ENCODE measurements around the gene CPPED1.

CPPED1 gene

GRCh38 chr16:12719972-12720371, 83.7 kb downstream of the CPPED1 start:
- DNase-seq (ENCODE audit: low spot score), result no peak
- POLR2A ChIA-PET (ENCODE audit: low non-redundant PET), result no interaction called here
- CTCF ChIA-PET, result no interaction called here
- no peak overlapping the region for H3K27ac ChIP-seq
- no peak for TF ChIP-seq CTCF (conservative IDR thresholded peaks at IDR 0.05; ENCODE audit: low read depth)

GRCh38 chr16:12716658-12717057, 87.0 kb downstream of the CPPED1 start:
- no peak for DNase-seq (ENCODE audit: low spot score)
- no peak overlapping the region for H3K27ac ChIP-seq
- ChIA-PET CTCF (interaction anchor here (0.7 kb wide), 1 partner anchor 323 kb away, joined by 3 read pairs; no protein-coding TSS in a partner anchor), POLR2A (ENCODE audit: low non-redundant PET) (no interaction called here)
- TF ChIP-seq CTCF (conservative IDR thresholded peaks at IDR 0.05; ENCODE audit: low read depth), result no peak

- no peak for TF ChIP-seq CTCF (conservative IDR thresholded peaks at IDR 0.05; ENCODE audit: low read depth)
- ChIA-PET CTCF (no interaction called here), POLR2A (ENCODE audit: low non-redundant PET) (no interaction called here)
- H3K27ac ChIP-seq, result no peak overlapping the region
- no peak for DNase-seq (ENCODE audit: low spot score)
These were observed 93.9 kb downstream of the CPPED1 start for GRCh38 chr16:12709807-12710206.

- H3K27ac ChIP-seq, result no peak overlapping the region
- TF ChIP-seq CTCF (conservative IDR thresholded peaks at IDR 0.05; ENCODE audit: low read depth), result no peak
- ChIA-PET CTCF (no interaction called here), POLR2A (ENCODE audit: low non-redundant PET) (no interaction called here)
- no peak for DNase-seq (ENCODE audit: low spot score)
These were observed 95.4 kb downstream of the CPPED1 start for GRCh38 chr16:12708266-12708665.

- no peak overlapping the region for H3K27ac ChIP-seq
- ChIA-PET POLR2A (ENCODE audit: low non-redundant PET) (no interaction called here), CTCF (no interaction called here)
- DNase-seq (ENCODE audit: low spot score), result no peak
- TF ChIP-seq CTCF (conservative IDR thresholded peaks at IDR 0.05; ENCODE audit: low read depth), result no peak
These were observed 97.1 kb downstream of the CPPED1 start for GRCh38 chr16:12706628-12707027.

- ChIA-PET POLR2A (ENCODE audit: low non-redundant PET) (no interaction called here), CTCF (no interaction called here)
- H3K27ac ChIP-seq, result no peak overlapping the region
- no peak for DNase-seq (ENCODE audit: low spot score)
- TF ChIP-seq CTCF (conservative IDR thresholded peaks at IDR 0.05; ENCODE audit: low read depth), result no peak
These were observed 99.1 kb downstream of the CPPED1 start for GRCh38 chr16:12704492-12705111.

- ChIA-PET POLR2A (ENCODE audit: low non-redundant PET) (no interaction called here), CTCF (no interaction called here)
- TF ChIP-seq CTCF (conservative IDR thresholded peaks at IDR 0.05; ENCODE audit: low read depth), result no peak
- DNase-seq (ENCODE audit: low spot score), result no peak
- no peak overlapping the region for H3K27ac ChIP-seq
These were observed 99.8 kb downstream of the CPPED1 start for GRCh38 chr16:12703935-12704334.
